K562 (cell line): ENCODE results near the gene SLC35E3. TPM values are rescaled to one million over a fixed set of nuclear protein-coding genes. Genes with fewer than 3 reads are reported as not detected.

Source experiments
- POLR2B ChIP-seq: fragments of 450-650 bp; IDR thresholded peaks from 2 replicates; pipeline ENCODE4 v1.6.1; 2018; ENCODE audit warnings: low read depth; ENCODE audit not compliant: partially characterized antibody
- ZNF561 ChIP-seq: fragments of 450-650 bp; formaldehyde crosslinking; conservative IDR thresholded peaks from 2 replicates; pipeline ENCODE4 v1.4.0; 2020; ENCODE audit warnings: mild to moderate bottlenecking, moderate library complexity
- polyA plus RNA-seq, 8 experiments: library from polyadenylated mRNA; depleted of rRNA in 4 of 8; stranded (reverse) in 5 of 8; unstranded in 3 of 8; fragments of >200 nt; fragmentation: Nextera tagmentation in 2 of 8; fragmentation: Illumina TruSeq in 1 of 8; extraction: Ambion mirVana in 2 of 8; extraction: Trizol in 1 of 8; gene quantifications; 2 replicates each; pipeline versions ENCODE4 v1.2.1 to v1.2.3, GENCODE V29; 2011 to 2014; ENCODE audit warnings: inconsistent platforms in 1 of 8, missing spikeins in 1 of 8
- total RNA-seq, 7 experiments: library from RNA; depleted of rRNA in 6 of 7; stranded (reverse); fragments of >200 nt in 6 of 7; fragmentation: Illumina TruSeq in 2 of 7; extraction: Trizol in 2 of 7; gene quantifications; 2 replicates each; pipeline versions ENCODE4 v1.2.1 to v1.2.3, GENCODE V29; 2011 to 2021; ENCODE audit warnings: low replicate concordance in 1 of 7
- TF ChIP-seq, protein P1 (sequence below): fragments of 450-650 bp; IDR thresholded peaks from 2 replicates; pipeline ENCODE4 v1.6.1; 2016; ENCODE audit warnings: mild to moderate bottlenecking, moderate library complexity

The SLC35E3 gene
- total and polyA plus RNA-seq, 9 of the 15 experiments (the other 6 are each of a cell fraction or from before 2014, with no cell fraction given) = 1.2 to 5.9 (median 3.8) TPM

DNA sequence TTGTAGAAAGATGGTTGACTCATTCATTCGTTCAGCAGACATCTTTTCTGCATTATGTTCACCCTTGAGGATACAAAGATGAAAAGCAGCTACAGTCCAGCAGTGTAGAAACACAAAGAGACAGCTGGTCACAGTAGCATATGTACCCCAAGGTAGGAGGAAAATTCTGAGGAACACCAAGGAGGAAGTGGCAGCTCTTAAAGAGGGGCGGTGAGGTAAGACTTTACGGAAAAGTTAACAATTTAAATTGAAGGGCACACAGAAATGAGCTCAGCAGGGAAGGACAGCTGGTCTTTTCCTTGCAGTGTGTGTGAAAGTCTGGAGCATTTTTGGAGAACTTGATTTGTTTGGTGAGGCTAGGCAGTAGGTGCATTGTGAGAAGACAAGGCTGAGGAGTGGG is 3.5 kb downstream of the SLC35E3 start (continued):
- TF ChIP-seq, protein P1, sequence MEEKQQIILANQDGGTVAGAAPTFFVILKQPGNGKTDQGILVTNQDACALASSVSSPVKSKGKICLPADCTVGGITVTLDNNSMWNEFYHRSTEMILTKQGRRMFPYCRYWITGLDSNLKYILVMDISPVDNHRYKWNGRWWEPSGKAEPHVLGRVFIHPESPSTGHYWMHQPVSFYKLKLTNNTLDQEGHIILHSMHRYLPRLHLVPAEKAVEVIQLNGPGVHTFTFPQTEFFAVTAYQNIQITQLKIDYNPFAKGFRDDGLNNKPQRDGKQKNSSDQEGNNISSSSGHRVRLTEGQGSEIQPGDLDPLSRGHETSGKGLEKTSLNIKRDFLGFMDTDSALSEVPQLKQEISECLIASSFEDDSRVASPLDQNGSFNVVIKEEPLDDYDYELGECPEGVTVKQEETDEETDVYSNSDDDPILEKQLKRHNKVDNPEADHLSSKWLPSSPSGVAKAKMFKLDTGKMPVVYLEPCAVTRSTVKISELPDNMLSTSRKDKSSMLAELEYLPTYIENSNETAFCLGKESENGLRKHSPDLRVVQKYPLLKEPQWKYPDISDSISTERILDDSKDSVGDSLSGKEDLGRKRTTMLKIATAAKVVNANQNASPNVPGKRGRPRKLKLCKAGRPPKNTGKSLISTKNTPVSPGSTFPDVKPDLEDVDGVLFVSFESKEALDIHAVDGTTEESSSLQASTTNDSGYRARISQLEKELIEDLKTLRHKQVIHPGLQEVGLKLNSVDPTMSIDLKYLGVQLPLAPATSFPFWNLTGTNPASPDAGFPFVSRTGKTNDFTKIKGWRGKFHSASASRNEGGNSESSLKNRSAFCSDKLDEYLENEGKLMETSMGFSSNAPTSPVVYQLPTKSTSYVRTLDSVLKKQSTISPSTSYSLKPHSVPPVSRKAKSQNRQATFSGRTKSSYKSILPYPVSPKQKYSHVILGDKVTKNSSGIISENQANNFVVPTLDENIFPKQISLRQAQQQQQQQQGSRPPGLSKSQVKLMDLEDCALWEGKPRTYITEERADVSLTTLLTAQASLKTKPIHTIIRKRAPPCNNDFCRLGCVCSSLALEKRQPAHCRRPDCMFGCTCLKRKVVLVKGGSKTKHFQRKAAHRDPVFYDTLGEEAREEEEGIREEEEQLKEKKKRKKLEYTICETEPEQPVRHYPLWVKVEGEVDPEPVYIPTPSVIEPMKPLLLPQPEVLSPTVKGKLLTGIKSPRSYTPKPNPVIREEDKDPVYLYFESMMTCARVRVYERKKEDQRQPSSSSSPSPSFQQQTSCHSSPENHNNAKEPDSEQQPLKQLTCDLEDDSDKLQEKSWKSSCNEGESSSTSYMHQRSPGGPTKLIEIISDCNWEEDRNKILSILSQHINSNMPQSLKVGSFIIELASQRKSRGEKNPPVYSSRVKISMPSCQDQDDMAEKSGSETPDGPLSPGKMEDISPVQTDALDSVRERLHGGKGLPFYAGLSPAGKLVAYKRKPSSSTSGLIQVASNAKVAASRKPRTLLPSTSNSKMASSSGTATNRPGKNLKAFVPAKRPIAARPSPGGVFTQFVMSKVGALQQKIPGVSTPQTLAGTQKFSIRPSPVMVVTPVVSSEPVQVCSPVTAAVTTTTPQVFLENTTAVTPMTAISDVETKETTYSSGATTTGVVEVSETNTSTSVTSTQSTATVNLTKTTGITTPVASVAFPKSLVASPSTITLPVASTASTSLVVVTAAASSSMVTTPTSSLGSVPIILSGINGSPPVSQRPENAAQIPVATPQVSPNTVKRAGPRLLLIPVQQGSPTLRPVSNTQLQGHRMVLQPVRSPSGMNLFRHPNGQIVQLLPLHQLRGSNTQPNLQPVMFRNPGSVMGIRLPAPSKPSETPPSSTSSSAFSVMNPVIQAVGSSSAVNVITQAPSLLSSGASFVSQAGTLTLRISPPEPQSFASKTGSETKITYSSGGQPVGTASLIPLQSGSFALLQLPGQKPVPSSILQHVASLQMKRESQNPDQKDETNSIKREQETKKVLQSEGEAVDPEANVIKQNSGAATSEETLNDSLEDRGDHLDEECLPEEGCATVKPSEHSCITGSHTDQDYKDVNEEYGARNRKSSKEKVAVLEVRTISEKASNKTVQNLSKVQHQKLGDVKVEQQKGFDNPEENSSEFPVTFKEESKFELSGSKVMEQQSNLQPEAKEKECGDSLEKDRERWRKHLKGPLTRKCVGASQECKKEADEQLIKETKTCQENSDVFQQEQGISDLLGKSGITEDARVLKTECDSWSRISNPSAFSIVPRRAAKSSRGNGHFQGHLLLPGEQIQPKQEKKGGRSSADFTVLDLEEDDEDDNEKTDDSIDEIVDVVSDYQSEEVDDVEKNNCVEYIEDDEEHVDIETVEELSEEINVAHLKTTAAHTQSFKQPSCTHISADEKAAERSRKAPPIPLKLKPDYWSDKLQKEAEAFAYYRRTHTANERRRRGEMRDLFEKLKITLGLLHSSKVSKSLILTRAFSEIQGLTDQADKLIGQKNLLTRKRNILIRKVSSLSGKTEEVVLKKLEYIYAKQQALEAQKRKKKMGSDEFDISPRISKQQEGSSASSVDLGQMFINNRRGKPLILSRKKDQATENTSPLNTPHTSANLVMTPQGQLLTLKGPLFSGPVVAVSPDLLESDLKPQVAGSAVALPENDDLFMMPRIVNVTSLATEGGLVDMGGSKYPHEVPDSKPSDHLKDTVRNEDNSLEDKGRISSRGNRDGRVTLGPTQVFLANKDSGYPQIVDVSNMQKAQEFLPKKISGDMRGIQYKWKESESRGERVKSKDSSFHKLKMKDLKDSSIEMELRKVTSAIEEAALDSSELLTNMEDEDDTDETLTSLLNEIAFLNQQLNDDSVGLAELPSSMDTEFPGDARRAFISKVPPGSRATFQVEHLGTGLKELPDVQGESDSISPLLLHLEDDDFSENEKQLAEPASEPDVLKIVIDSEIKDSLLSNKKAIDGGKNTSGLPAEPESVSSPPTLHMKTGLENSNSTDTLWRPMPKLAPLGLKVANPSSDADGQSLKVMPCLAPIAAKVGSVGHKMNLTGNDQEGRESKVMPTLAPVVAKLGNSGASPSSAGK = no peak
- TF ChIP-seq ZNF561 = no peak
- TF ChIP-seq POLR2B = no peak
